Stimulated activated CD8-positive, alpha-beta memory T cell treated with anti-CD3 and anti-CD28 coated beads, Interleukin-12 subunit alpha, Interleukin-12 subunit beta, amount 100 ng/mL, for 1 hour (primary cell): Measurements from ENCODE around the gene TEAD1.

Source experiments
- DNase-seq: peaks from one replicate; pipeline ENCODE4 v3.0.0-alpha.2; 2020; ENCODE audit warnings: low read depth

Gene TEAD1

GRCh38 chr11:12707500-12707880 is 33.3 kb downstream of the TEAD1 start:
- no peak for DNase-seq

GRCh38 chr11:12711496-12711895 is 37.3 kb downstream of the TEAD1 start:
- no peak for DNase-seq

GRCh38 chr11:12712132-12712531 is 37.9 kb downstream of the TEAD1 start:
- DNase-seq = no peak

GRCh38 chr11:12715131-12715530 is 40.9 kb downstream of the TEAD1 start:
- DNase-seq = no peak

- no peak for DNase-seq
Observed at GRCh38 chr11:12715941-12716340, 41.7 kb downstream of the TEAD1 start.

- no peak for DNase-seq
Observed at GRCh38 chr11:12716816-12717215, 42.6 kb downstream of the TEAD1 start.

GRCh38 chr11:12717851-12718291 is 43.6 kb downstream of the TEAD1 start:
- peak; percentile 7 for DNase-seq

- DNase-seq = no peak
Observed at GRCh38 chr11:12719221-12719620, 45.0 kb downstream of the TEAD1 start.

- DNase-seq = no peak
Observed at GRCh38 chr11:12721816-12722604, 47.8 kb downstream of the TEAD1 start.

GRCh38 chr11:12723421-12724300 is 49.4 kb downstream of the TEAD1 start:
- DNase-seq = no peak

- DNase-seq = no peak
Observed at GRCh38 chr11:12724301-12725054, 50.3 kb downstream of the TEAD1 start.

- no peak for DNase-seq
Observed at GRCh38 chr11:12725055-12725862, 51.0 kb downstream of the TEAD1 start.

- no peak for DNase-seq
Observed at GRCh38 chr11:12725863-12726682, 51.9 kb downstream of the TEAD1 start.

- no peak for DNase-seq
Observed at GRCh38 chr11:12727563-12728211, 53.5 kb downstream of the TEAD1 start.

- no peak for DNase-seq
Observed at GRCh38 chr11:12728417-12728816, 54.2 kb downstream of the TEAD1 start.

GRCh38 chr11:12729941-12730340 is 55.7 kb downstream of the TEAD1 start:
- no peak for DNase-seq

- DNase-seq = no peak
Observed at GRCh38 chr11:12731841-12732336, 57.7 kb downstream of the TEAD1 start.

GRCh38 chr11:12733091-12733490 is 58.9 kb downstream of the TEAD1 start:
- DNase-seq = no peak

GRCh38 chr11:12734625-12735024 is 60.4 kb downstream of the TEAD1 start:
- no peak for DNase-seq

GRCh38 chr11:12735262-12735661 is 61.0 kb downstream of the TEAD1 start:
- no peak for DNase-seq
